ENCODE results near the gene SPOCK3.

The SPOCK3 gene

DNA sequence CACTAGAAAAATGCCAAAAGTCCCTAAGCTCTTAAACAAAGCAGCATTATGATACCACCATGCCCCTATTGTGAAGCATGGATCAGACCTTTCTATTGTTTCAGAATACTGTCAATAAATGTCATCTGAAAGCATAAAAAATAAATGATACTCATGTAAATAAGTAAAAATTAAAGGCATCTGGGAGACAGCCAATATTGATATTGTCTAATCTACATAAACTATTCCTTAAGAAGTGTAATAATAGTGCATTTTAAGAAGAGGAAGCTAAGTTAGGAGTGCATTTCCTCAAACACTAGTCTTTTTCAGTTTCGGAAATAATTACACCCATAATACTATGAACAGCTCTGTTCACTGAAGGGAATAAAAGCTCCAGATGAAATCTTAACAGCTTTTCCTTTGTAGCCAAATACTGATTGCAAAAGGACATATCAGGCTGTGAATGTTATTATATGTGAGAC lies 181.6 kb downstream of the SPOCK3 start:
- no peak for FAIRE-seq
- no peak for DNase-seq (ENCODE audit: extremely low spot score, insufficient read length, low read depth)

DNA sequence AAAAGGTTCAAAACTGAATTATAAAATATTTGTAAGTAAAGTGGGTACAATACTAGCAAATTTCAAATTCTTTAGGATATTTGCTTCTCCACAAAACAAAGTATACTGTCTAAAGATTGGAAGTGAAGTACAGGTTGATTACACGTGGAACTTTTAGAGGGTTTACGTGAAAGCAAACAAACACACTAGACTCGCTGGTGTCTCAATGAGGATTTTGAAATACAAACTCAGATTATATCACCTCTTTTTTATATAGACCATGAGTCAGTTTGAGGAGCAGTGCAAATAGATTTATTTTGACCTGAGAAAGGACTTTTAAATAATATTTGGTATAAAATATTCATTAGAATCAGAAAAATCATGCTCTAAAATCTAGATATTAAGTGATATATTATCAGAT lies 185.0 kb downstream of the SPOCK3 start:
- FAIRE-seq (no peak), DNase-seq (ENCODE audit: extremely low spot score, insufficient read length, low read depth) (no peak)

- FAIRE-seq: no peak
Measured at GRCh38 chr4:167041524-167041923, 192.8 kb downstream of the SPOCK3 start.

DNA sequence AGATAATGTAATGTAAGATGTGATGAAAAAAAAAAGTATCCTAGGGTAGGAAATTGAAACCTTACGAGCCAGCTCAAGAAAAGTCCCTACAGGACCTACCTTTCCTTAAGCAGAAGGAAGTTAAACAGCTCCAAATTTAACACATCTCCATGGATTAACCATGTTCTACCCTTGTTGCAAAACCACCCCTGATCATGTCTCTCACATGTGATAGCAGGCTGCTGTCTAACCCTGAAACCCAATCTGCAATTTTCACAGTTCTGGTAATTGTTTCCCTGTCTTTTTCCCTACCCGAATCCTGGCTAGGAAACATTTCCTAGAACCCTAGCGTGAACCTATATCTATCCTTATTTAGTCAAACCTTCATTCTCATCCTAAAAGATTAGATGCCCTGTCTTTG lies 198.9 kb downstream of the SPOCK3 start:
- DNase-seq (ENCODE audit: extremely low spot score, insufficient read length, low read depth): no peak
- FAIRE-seq: no peak

More at GRCh38 chr4:167041524-167041923, 192.8 kb downstream of the SPOCK3 start:
- DNase-seq (ENCODE audit: extremely low spot score, insufficient read length, low read depth): no peak

GRCh38 chr4:167034983-167035382 lies 199.3 kb downstream of the SPOCK3 start:
- DNase-seq (ENCODE audit: extremely low spot score, insufficient read length, low read depth) (no peak), FAIRE-seq (no peak)

DNA sequence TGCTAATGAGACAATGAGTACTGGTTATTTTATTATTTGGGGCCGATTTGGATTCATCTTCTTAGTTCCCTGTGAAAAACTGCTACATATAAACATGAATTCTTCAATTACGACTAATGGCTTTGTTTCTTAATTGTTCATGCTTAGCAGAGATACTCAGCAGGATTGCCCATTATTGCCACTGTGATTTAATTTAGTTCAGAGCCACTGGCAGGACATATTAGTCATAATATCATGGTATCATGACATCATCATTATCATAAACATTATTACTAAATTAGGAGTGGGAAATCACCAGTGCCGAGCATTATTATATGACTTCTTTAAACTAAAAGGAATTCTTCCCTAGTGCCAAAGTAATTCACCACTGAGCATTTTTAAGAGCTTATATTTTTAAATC lies 201.4 kb downstream of the SPOCK3 start:
- FAIRE-seq (no peak), DNase-seq (ENCODE audit: extremely low spot score, insufficient read length, low read depth) (no peak)

GRCh38 chr4:167031534-167032156 lies 202.6 kb downstream of the SPOCK3 start:
- FAIRE-seq: no peak

DNA sequence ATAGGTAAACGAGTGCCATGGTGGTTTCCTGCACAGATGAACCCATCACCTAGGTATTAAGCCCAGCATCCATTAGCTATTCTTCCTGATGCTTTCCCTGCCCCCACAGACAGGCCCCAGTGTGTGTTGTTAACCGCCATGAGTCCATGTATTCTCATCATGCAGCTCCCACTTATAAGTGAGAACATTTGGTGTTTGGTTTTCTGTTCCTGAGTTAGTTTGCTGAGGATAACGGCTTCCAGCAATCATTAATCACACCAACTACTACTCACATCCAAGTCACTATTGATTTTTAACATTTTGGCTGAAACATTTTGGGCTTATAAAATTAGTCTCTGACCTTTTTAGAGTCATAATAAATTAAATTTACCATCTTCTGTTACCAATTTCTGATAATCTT lies 205.3 kb downstream of the SPOCK3 start:
- DNase-seq (ENCODE audit: extremely low spot score, insufficient read length, low read depth) (no peak), FAIRE-seq (no peak)

More at GRCh38 chr4:167031534-167032156, 202.6 kb downstream of the SPOCK3 start:
- no peak for DNase-seq (ENCODE audit: extremely low spot score, insufficient read length, low read depth)

DNA sequence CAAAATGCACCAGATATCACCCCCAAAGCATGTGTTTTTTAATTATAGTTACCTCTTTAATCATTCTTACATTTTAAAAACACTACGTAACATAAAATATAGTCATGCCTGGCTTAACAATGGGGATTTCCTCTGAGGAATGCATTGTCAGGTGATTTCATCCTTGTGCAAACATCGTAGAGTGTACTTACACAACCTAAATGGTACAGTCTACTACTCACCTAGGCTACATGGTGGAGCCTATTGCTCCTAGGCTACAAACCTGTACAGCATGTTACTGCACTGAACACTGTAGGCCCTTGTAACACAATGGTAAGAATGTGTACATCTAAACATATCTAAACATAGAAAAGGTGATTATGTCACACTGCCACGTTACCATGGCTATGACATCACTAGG lies 208.6 kb downstream of the SPOCK3 start:
- FAIRE-seq (no peak), DNase-seq (ENCODE audit: extremely low spot score, insufficient read length, low read depth) (no peak)

GRCh38 chr4:167023364-167023925 lies 210.8 kb downstream of the SPOCK3 start:
- DNase-seq (ENCODE audit: extremely low spot score, insufficient read length, low read depth) (no peak), FAIRE-seq (no peak)

DNA sequence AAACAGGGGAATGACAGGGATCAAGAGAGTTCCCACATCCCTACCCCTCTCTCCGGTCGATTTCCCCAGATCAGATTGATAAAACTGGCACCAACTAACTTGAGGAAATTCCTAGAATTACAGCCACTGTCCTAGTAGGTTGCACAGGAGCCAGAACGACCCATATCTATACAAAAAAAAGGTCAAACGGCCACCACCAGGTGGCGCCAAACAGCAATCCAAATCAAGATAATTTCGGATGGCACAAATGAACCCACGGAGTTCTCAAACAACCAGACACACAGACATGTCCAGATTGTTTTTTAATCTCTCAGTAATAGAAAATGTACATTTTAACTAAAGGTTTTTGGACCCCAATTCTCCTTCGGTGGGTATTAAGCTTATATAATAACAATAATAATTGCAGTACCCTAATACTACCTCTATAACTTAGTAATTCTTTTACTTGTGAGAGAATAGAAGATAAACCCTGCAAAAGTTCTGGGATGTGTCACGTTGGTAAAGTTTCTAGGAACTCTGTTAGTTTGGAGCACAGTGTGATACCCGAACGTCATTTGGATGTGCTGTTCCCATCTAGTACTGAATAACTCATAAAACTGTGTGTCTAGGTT lies 212.6 kb downstream of the SPOCK3 start:
- FAIRE-seq (peak; percentile 85), DNase-seq (ENCODE audit: extremely low spot score, insufficient read length, low read depth) (no peak)

GRCh38 chr4:167020410-167020809 lies 213.9 kb downstream of the SPOCK3 start:
- no peak for FAIRE-seq
- DNase-seq (ENCODE audit: extremely low spot score, insufficient read length, low read depth): no peak

- FAIRE-seq (no peak), DNase-seq (ENCODE audit: extremely low spot score, insufficient read length, low read depth) (no peak)
Measured at GRCh38 chr4:167014944-167015343, 219.3 kb downstream of the SPOCK3 start.

DNA sequence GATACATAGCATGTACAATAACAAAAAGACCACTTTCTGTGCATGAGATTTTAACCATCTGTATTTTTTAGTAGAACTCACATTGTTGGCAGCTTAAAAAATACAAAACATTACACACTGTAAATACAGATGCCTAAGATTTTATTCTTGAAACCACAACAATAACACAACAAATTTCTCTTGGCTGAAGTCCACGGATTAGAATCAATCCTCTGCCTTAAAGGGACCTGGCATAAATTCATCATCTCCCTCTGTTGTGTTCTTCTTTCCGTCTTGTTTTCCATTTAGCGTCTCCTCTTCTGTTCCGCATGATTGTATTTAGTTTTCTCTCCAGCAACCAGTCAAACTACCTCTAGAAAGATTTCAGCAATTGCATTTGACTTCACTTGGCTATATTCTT lies 231.0 kb downstream of the SPOCK3 start:
- FAIRE-seq: no peak
- DNase-seq (ENCODE audit: extremely low spot score, insufficient read length, low read depth): no peak

DNA sequence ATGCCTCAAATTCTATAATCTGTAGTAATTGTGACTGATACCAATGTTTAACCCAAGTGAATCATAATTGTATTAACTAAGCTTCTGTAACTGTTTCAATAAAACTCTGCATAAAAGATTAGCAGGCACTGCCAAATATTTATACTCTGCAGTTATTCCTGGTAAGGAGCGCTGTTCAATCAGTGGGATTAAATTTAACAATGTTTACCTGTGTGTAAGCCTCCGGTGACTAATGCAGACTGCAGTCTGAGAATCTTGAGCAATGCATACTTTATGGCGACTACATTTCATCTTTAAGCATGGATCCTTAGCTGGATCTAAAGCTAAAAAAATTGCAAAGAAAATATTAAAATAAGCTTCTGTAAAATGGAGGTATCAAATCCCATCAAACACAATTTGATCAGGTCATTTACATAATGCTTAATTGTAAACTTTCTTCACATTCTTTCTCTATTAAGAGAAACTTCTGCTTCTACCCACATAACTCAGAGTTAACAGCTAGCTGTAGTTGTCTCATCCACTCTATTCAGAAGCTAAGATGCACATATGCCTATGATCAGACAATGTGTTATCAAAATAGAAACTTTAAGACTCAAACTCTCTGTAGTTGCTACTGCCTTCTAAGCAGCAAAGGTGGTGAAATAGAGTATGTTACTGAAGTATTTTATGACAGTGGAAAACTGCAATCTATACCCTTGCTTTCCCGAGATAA lies 234.0 kb downstream of the SPOCK3 start:
- FAIRE-seq (no peak), DNase-seq (ENCODE audit: extremely low spot score, insufficient read length, low read depth) (no peak)

DNA sequence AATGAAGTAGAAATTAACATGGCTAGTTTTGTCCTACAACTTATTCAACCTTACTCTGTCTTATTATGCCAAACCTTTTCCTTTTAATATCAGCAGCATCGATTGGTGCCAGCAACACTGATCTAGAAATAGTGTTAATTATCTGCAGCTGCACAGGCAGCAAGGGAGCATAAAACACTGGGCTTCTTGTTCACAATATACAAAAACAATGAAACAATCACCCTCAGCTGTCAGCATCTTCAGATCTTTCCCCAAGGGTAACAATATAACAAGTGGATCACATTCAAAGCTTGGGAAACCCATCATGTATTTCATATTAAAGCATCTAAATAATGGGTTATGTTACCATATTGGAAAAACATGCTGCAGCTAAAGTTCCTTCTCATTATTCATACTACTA lies 238.1 kb downstream of the SPOCK3 start:
- DNase-seq (ENCODE audit: extremely low spot score, insufficient read length, low read depth): no peak
- FAIRE-seq: no peak

DNA sequence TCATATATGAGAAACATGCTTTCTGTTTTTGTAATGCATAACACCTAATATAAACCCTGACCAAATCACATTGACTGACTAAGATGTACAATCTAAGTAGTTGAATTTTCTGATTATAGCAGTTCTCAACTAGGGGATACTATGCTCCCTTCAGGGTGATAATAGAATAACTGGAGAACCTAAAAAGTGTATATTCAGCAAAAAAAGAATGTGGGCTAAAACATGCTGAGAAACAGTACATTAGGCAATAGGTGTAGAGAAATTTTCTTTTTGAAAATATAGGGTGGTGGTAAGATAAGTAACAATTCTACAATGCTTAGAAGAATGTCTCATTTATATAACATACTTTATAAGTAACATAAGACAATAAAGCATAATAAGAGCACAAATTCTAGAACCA lies 239.6 kb downstream of the SPOCK3 start:
- FAIRE-seq (no peak), DNase-seq (ENCODE audit: extremely low spot score, insufficient read length, low read depth) (no peak)

DNA sequence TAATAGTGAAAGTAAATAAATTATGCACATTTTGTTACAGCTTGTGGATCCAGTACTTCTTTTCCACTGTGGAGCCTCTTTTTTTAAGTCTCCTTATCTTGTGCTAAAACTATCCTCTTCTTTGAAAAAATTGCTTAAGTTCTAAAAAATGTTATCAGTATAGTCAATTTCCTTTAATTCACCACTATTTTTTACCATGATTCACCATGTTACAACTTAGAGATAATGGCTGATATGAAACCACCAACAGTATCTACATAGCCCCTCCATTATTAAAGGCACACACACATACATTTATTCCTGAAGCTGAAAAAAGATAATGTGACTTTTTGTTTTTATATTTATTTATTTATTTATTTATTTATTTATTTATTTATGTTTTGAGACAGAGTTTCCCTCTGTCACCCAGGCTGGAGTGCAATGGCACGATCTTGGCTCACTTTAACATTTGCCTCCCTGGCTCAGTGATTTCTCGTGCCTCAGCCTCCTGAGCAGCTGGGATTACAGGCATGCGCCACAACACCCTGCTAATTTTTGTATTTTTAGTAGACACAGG lies 243.2 kb downstream of the SPOCK3 start:
- DNase-seq (ENCODE audit: extremely low spot score, insufficient read length, low read depth): no peak
- FAIRE-seq: no peak

DNA sequence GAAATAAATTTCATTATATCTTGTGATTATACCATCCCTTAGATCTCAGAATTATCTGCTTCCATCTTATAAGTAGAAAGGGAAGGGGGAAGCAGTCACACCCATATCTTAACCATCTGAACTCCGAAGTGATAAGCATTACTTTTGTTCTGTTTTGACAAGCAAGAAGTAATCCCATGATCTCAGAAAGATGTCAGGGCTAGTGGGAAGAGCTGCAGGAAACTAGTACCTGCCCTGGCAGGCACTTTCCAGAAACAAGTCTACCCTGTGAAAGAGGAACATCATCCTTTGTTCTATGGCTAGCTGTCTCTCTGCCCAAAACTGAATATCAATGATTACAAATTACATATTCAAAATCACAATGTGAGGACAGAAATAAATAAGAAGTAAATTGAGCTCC lies 244.4 kb downstream of the SPOCK3 start:
- FAIRE-seq (no peak), DNase-seq (ENCODE audit: extremely low spot score, insufficient read length, low read depth) (no peak)

- DNase-seq (ENCODE audit: extremely low spot score, insufficient read length, low read depth) (no peak), FAIRE-seq (no peak)
Measured at GRCh38 chr4:166987026-166987425, 247.3 kb downstream of the SPOCK3 start.

DNA sequence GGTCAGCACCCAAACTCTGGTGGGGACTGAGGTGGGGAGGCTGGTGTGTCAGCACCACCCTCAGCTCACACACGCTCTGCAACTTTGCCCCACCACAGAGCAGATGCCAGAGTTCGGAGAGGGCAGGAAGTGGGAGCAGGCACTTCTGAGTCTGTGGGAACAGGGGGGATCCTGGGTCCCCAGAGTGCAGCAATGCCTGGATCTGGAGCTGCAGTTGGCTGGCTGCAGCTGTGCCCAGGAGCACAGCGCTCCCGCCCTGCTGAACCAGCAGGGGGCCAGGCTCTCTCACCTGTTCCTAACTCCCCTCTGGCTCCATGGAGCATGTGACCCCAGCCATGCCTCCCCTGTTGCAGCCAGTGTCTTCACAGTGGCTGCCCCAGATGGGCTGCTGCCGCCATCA lies 252.4 kb downstream of the SPOCK3 start:
- no peak for DNase-seq (ENCODE audit: extremely low spot score, insufficient read length, low read depth)

More for the DNA sequence above, 252.4 kb downstream of the SPOCK3 start:
- FAIRE-seq: no peak

Measured in GM18507 (cell line).